GM23248 (cell line): ENCODE results near the gene MBTPS1. TPM values are rescaled to one million over a fixed set of nuclear protein-coding genes. Genes with fewer than 3 reads are reported as not detected.

Experiments used
- DNase-seq: peaks from one replicate; pipeline ENCODE4 v3.0.0-alpha.2; 2015
- H2AFZ ChIP-seq: fragments of 200-600 bp; sonication (generic); 2 replicates; pipeline ENCODE4 v1.6.1; 2016; ENCODE audit warnings: antibody characterized with exemption
- H3F3A ChIP-seq: fragments of 200-600 bp; sonication (generic); 2 replicates; pipeline ENCODE4 v1.6.1; 2016; ENCODE audit warnings: mild to moderate bottlenecking, antibody characterized with exemption, mixed run types; ENCODE audit not compliant: insufficient read depth
- H3K27ac ChIP-seq: fragments of 200-600 bp; sonication (generic); 2 replicates; pipeline ENCODE4 v1.5.1; 2016; ENCODE audit warnings: mild to moderate bottlenecking
- H3K27me3 ChIP-seq: fragments of 200-600 bp; sonication (generic); replicated peaks from 2 replicates; pipeline ENCODE4 v1.6.1; 2016; ENCODE audit warnings: mild to moderate bottlenecking; ENCODE audit not compliant: insufficient read depth
- H3K36me3 ChIP-seq: fragments of 200-600 bp; sonication (generic); 2 replicates; pipeline ENCODE4 v1.6.1; 2016; ENCODE audit warnings: low read depth, mild to moderate bottlenecking
- H3K4me1 ChIP-seq: fragments of 200-600 bp; sonication (generic); 2 replicates; pipeline ENCODE4 v1.6.1; 2016; ENCODE audit warnings: mild to moderate bottlenecking; ENCODE audit not compliant: insufficient read depth
- H3K4me2 ChIP-seq: fragments of 200-600 bp; sonication (generic); one replicate; pipeline ENCODE4 v1.6.1; 2016; ENCODE audit warnings: mild to moderate bottlenecking; ENCODE audit not compliant: unreplicated experiment
- H3K4me3 ChIP-seq: fragments of 200-600 bp; sonication (generic); 2 replicates; pipeline ENCODE4 v1.5.1; 2016; ENCODE audit warnings: mild to moderate bottlenecking
- H3K79me2 ChIP-seq: fragments of 200-600 bp; sonication (generic); 2 replicates; pipeline ENCODE4 v1.6.1; 2016; ENCODE audit warnings: mild to moderate bottlenecking; ENCODE audit not compliant: insufficient read depth
- H3K9ac ChIP-seq: fragments of 200-600 bp; sonication (generic); 2 replicates; pipeline ENCODE4 v1.6.1; 2016; ENCODE audit warnings: mild to moderate bottlenecking
- H3K9me2 ChIP-seq: fragments of 200-600 bp; sonication (generic); 2 replicates; pipeline ENCODE4 v1.6.1; 2016; ENCODE audit warnings: mixed run types, mild to moderate bottlenecking, moderate library complexity; ENCODE audit not compliant: insufficient read depth
- H3K9me3 ChIP-seq: fragments of 200-600 bp; sonication (generic); one replicate; pipeline ENCODE4 v1.6.1; 2017; ENCODE audit warnings: low read depth
- H4K20me1 ChIP-seq: fragments of 200-600 bp; sonication (generic); 2 replicates; pipeline ENCODE4 v1.6.0; 2016; ENCODE audit not compliant: insufficient read depth
- EZH2 ChIP-seq: fragments of 200-600 bp; sonication (generic); IDR thresholded peaks from 2 replicates; pipeline ENCODE4 v1.6.1; 2018; ENCODE audit warnings: antibody characterized with exemption, mild to moderate bottlenecking; ENCODE audit not compliant: insufficient read depth, poor library complexity, severe bottlenecking
- EZH2phosphoT487 ChIP-seq: fragments of 200-600 bp; sonication (generic); IDR thresholded peaks from 2 replicates; pipeline ENCODE4 v1.6.1; 2018; ENCODE audit warnings: antibody characterized with exemption, moderate library complexity, mild to moderate bottlenecking, low read depth; ENCODE audit not compliant: insufficient read depth
- WGBS, 2 experiments: methylation state at CpG; one replicate each; pipeline ENCODE4 v1.1.6; 2015 to 2017; ENCODE audit warnings: low lambda C conversion rate in 2 of 2, low coverage in 1 of 2; ENCODE audit errors: missing lambda C conversion rate in 2 of 2; 5-methylcytosine and 5-hydroxymethylcytosine counted together
- in situ Hi-C: fragments of 300-500 bp; cut with MboI; formaldehyde crosslinking; loops from 2 replicates; pipeline ENCODE4 v1.15.0; 2020
- polyA plus RNA-seq: library from polyadenylated mRNA; unstranded; fragments of >200 nt; fragmentation: Nextera tagmentation; extraction: Ambion mirVana; gene quantifications from 2 replicates; pipeline ENCODE4 v1.2.1, GENCODE V29; 2016
- total RNA-seq: library from RNA; depleted of rRNA; stranded (reverse); fragments of >200 nt; shearing (Covaris generic); gene quantifications from 2 replicates; pipeline ENCODE4 v1.2.3, GENCODE V29; 2014

The MBTPS1 gene
- total and polyA plus RNA-seq, 2 experiments from 2014 or later = 84.0 to 95.7 TPM

GRCh38 chr16:84138824-84139627 lies 22.3 kb upstream of the MBTPS1 start:
- H3K9me3 ChIP-seq = no peaks in the 10 kb centered on the region
- H2AFZ ChIP-seq = peak overlapping the region; percentile 71
- H4K20me1 ChIP-seq = no peaks in the 10 kb centered on the region
- H3K9me2 ChIP-seq = no peaks in the 10 kb centered on the region
- peak; percentile 73 for DNase-seq
- no peaks in the 10 kb centered on the region for H3F3A ChIP-seq
- WGBS, 2 experiments = 20 to 24% methylated on average over 14 of the region's 14 CpGs
- peak overlapping the region; percentile 59 for H3K27ac ChIP-seq
- H3K27me3 ChIP-seq = no peaks in the 10 kb centered on the region
- H3K79me2 ChIP-seq = peaks cover 69% of the 10 kb centered on the region
- in situ Hi-C loops = no loop called here
- TF ChIP-seq EZH2 (no peak), EZH2phosphoT487 (no peak)
- H3K4me1 ChIP-seq = peaks cover 13% of the 10 kb centered on the region
- H3K36me3 ChIP-seq = no peaks in the 10 kb centered on the region
- peak overlapping the region; percentile 44 for H3K4me3 ChIP-seq
- peak overlapping the region; percentile 43 for H3K9ac ChIP-seq
- peak overlapping the region; percentile 66 for H3K4me2 ChIP-seq

GRCh38 chr16:84138500-84138823 lies 21.7 kb upstream of the MBTPS1 start:
- Histone ChIP-seq H3K4me3 (peak overlapping the region; percentile 44), H3K9ac (peak overlapping the region; percentile 43), H4K20me1 (no peaks in the 10 kb centered on the region), H3K9me2 (no peaks in the 10 kb centered on the region), H3K79me2 (peaks cover 66% of the 10 kb centered on the region), H3K4me2 (peak overlapping the region; percentile 66), H3K27me3 (no peaks in the 10 kb centered on the region), H3K9me3 (no peaks in the 10 kb centered on the region), H3K36me3 (no peaks in the 10 kb centered on the region), H3K27ac (peak overlapping the region; percentile 59), H3F3A (no peaks in the 10 kb centered on the region), H2AFZ (peak overlapping the region; percentile 71), H3K4me1 (peaks cover 13% of the 10 kb centered on the region)
- WGBS, 2 experiments = 11 to 17% methylated on average over 2 of the region's 2 CpGs
- no peak for TF ChIP-seq EZH2phosphoT487
- no peak for TF ChIP-seq EZH2
- in situ Hi-C loops = no loop called here
- no peak for DNase-seq

GRCh38 chr16:84137769-84138357 lies 21.1 kb upstream of the MBTPS1 start:
- in situ Hi-C loops = no loop called here
- Histone ChIP-seq H3K4me1 (peaks cover 13% of the 10 kb centered on the region), H3K9ac (no peak overlapping the region), H2AFZ (no peak overlapping the region), H3K27me3 (no peaks in the 10 kb centered on the region), H3K79me2 (peaks cover 60% of the 10 kb centered on the region), H4K20me1 (no peaks in the 10 kb centered on the region), H3K4me2 (no peak overlapping the region), H3K4me3 (no peak overlapping the region), H3K27ac (no peak overlapping the region), H3K9me3 (no peaks in the 10 kb centered on the region), H3K9me2 (no peaks in the 10 kb centered on the region), H3K36me3 (no peaks in the 10 kb centered on the region), H3F3A (no peaks in the 10 kb centered on the region)
- DNase-seq = no peak
- TF ChIP-seq EZH2phosphoT487 = no peak
- no peak for TF ChIP-seq EZH2
- 87 to 92% methylated on average over 7 of the region's 7 CpGs for WGBS, 2 experiments

- in situ Hi-C loops = no loop called here
- Histone ChIP-seq H3K4me3 (no peak overlapping the region), H4K20me1 (no peaks in the 10 kb centered on the region), H3F3A (no peaks in the 10 kb centered on the region), H3K4me1 (peaks cover 13% of the 10 kb centered on the region), H3K27ac (no peak overlapping the region), H3K9ac (no peak overlapping the region), H2AFZ (no peak overlapping the region), H3K36me3 (no peaks in the 10 kb centered on the region), H3K4me2 (no peak overlapping the region), H3K79me2 (peaks cover 60% of the 10 kb centered on the region), H3K27me3 (no peaks in the 10 kb centered on the region), H3K9me2 (no peaks in the 10 kb centered on the region), H3K9me3 (no peaks in the 10 kb centered on the region)
- no peak for TF ChIP-seq EZH2
- TF ChIP-seq EZH2phosphoT487 = no peak
- DNase-seq = no peak
- WGBS, 2 experiments = 75% methylated on average over 8 of the region's 8 CpGs
Observed at GRCh38 chr16:84137287-84137686, 20.5 kb upstream of the MBTPS1 start.
